Fibroblast of mammary gland (primary cell): ENCODE results near the gene INHBE.
"Not testable (repeated sequence)": the region's sequence is repeated elsewhere in the genome, so short reads cannot be mapped to it uniquely, and the experiment has no call there.

ENCODE experiments used
- DNase-seq: peaks from one replicate; pipeline ENCODE4 v3.0.0-alpha.2; 2010; ENCODE audit warnings: low read depth
- H3K4me3 ChIP-seq: 2 replicates; pipeline ENCODE4 v1.5.1; 2011; ENCODE audit warnings: low read depth, mild to moderate bottlenecking, low read length, moderate library complexity; ENCODE audit not compliant: control insufficient read depth
- CTCF ChIP-seq: conservative IDR thresholded peaks from 2 replicates; pipeline ENCODE4 v1.5.1; 2011; ENCODE audit warnings: low read depth, low read length, inconsistent platforms; ENCODE audit not compliant: control insufficient read depth, insufficient read depth

INHBE gene

GRCh38 chr12:57454566-57455373 lies at the start of gene INHBE:
Gene INHBE, plus strand, starts transcription at chr12:57455307. Its CDS starts 230 bp downstream, at chr12:57455537.
- DNase-seq, result peak; percentile 86
- no peak for TF ChIP-seq CTCF
- H3K4me3 ChIP-seq, result no peak within 1 kb of the TSS

- TF ChIP-seq CTCF, result no peak
- no peak for DNase-seq
- no peak overlapping the region for H3K4me3 ChIP-seq
Observed at GRCh38 chr12:57410534-57410933, 44.6 kb upstream of the INHBE start.

- not testable (repeated sequence) for DNase-seq, H3K4me3 ChIP-seq
Observed at GRCh38 chr12:57414160-57414559, 40.9 kb upstream of the INHBE start.

- no peak overlapping the region for H3K4me3 ChIP-seq
- DNase-seq, result no peak
- TF ChIP-seq CTCF, result no peak
Observed at GRCh38 chr12:57415088-57415487, 40.0 kb upstream of the INHBE start.

- TF ChIP-seq CTCF, result no peak
- DNase-seq, result peak; percentile 59
- H3K4me3 ChIP-seq, result no peak overlapping the region
Observed at GRCh38 chr12:57416039-57416996, 38.8 kb upstream of the INHBE start.

- H3K4me3 ChIP-seq, result no peak overlapping the region
- TF ChIP-seq CTCF, result no peak
- DNase-seq, result no peak
Observed at GRCh38 chr12:57418255-57418654, 36.9 kb upstream of the INHBE start.

GRCh38 chr12:57419495-57419894 lies 35.6 kb upstream of the INHBE start:
- no peak for TF ChIP-seq CTCF
- no peak overlapping the region for H3K4me3 ChIP-seq

More at GRCh38 chr12:57419495-57419894, 35.6 kb upstream of the INHBE start:
- DNase-seq, result no peak
